ENCODE measurements around the gene SAPCD2.

DNA sequence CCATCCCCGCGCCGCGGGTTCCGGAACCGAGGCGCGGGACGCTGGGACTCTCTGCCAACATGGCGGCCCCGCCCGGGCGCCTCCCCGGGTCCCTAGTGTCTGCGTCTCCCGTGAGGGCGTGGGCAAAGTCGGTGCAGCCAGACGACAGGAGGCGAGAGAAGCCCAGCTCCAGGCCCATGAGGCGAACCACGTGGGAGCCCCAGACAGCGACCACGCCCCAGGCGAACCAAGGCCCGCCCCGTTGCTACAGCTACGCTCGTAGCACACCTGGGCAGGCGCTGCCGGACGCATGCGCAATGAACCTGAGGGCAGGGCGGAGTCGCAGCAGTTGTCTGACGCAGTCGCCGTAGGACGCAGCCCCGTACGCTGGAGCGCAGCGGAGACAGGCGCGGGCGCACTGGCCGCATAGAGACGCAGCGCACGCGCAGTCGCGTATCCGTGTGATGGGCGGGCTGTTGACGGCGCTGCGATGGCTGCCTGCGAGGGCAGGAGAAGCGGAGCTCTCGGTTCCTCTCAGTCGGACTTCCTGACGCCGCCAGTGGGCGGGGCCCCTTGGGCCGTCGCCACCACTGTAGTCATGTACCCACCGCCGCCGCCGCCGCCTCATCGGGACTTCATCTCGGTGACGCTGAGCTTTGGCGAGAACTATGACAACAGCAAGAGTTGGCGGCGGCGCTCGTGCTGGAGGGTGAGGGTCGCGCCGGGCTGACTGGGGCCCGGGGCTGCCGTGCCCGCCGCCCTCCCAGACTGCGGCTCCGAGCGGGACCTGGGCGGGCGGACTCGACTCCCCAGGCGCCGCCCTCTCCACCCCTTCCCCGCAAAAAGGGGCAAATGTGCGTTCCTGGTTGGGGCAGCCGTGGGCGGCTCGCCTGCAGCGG lies 16.4 kb upstream of the SAPCD2 start, which contains the start of gene MAN1B1:
- TF ChIP-seq, protein P1, sequence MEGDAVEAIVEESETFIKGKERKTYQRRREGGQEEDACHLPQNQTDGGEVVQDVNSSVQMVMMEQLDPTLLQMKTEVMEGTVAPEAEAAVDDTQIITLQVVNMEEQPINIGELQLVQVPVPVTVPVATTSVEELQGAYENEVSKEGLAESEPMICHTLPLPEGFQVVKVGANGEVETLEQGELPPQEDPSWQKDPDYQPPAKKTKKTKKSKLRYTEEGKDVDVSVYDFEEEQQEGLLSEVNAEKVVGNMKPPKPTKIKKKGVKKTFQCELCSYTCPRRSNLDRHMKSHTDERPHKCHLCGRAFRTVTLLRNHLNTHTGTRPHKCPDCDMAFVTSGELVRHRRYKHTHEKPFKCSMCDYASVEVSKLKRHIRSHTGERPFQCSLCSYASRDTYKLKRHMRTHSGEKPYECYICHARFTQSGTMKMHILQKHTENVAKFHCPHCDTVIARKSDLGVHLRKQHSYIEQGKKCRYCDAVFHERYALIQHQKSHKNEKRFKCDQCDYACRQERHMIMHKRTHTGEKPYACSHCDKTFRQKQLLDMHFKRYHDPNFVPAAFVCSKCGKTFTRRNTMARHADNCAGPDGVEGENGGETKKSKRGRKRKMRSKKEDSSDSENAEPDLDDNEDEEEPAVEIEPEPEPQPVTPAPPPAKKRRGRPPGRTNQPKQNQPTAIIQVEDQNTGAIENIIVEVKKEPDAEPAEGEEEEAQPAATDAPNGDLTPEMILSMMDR (IDR thresholded peaks at IDR 0.05; ENCODE audit: low read length), result no peak
- TF ChIP-seq EZH2 (optimal IDR thresholded peaks at IDR 0.05; ENCODE audit: low read depth, low read length) (no peak), EZH2phosphoT487 (IDR thresholded peaks at IDR 0.05; ENCODE audit: low read length) (no peak)

Measured in MM.1S (cell line).